Common myeloid progenitor, CD34-positive (primary cell): ENCODE results near the gene LRRC4C.

ENCODE experiments used
- CTCF ChIA-PET: fragments of 350-600 bp; sonication (Branson Sonifier 250); formaldehyde crosslinking; loops from one replicate; lab custom pipeline; 2021; ENCODE audit warnings: antibody characterized with exemption; lab: Charles Lee
- POLR2A ChIA-PET: fragments of 350-600 bp; sonication (Branson Sonifier 250); formaldehyde crosslinking; loops from one replicate; lab custom pipeline; 2021; ENCODE audit warnings: antibody characterized with exemption; lab: Charles Lee
- DNase-seq, 3 donors: peaks; one replicate each; pipeline versions ENCODE4 v3.0.0 to v3.0.0-alpha.2; 2013
- H3K27ac ChIP-seq, 2 experiments: 1 replicate in 1 of 2; 2 replicates in 1 of 2; pipeline ENCODE4 v1.7.0; 2013; ENCODE audit warnings: inconsistent platforms in 2 of 2, low read length in 2 of 2, mild to moderate bottlenecking in 2 of 2, low read depth in 1 of 2, moderate library complexity in 1 of 2; ENCODE audit not compliant: severe bottlenecking in 2 of 2, insufficient read depth in 1 of 2, poor library complexity in 1 of 2
- H3K27me3 ChIP-seq, 5 experiments: replicated peaks in 2 of 5; 1 replicate in 3 of 5; 2 replicates in 2 of 5; pipeline versions ENCODE4 v1.6.1 to v1.7.0; 2013; ENCODE audit warnings: low read length in 4 of 5, mild to moderate bottlenecking in 2 of 5, moderate library complexity in 2 of 5, inconsistent platforms in 1 of 5; ENCODE audit not compliant: insufficient read depth in 5 of 5, control insufficient read depth in 4 of 5
- H3K36me3 ChIP-seq, 4 experiments: 1 replicate in 2 of 4; 2 replicates in 2 of 4; pipeline versions ENCODE4 v1.6.1 to v1.7.0; 2013; ENCODE audit warnings: low read length in 3 of 4, control low read depth in 1 of 4, mild to moderate bottlenecking in 1 of 4; ENCODE audit not compliant: control insufficient read depth in 4 of 4, insufficient read depth in 4 of 4
- H3K4me1 ChIP-seq, 4 experiments: 1 replicate in 3 of 4; 2 replicates in 1 of 4; pipeline versions ENCODE4 v1.6.1 to v1.7.1; 2013; ENCODE audit warnings: low read length in 3 of 4, mild to moderate bottlenecking in 3 of 4, control low read depth in 1 of 4, inconsistent platforms in 1 of 4, moderate library complexity in 1 of 4; ENCODE audit not compliant: control insufficient read depth in 4 of 4, insufficient read depth in 4 of 4; ENCODE audit errors: control extremely low read depth in 1 of 4
- H3K4me3 ChIP-seq, 7 experiments: 1 replicate in 4 of 7; 2 replicates in 3 of 7; pipeline versions ENCODE4 v1.5.1 to v1.7.0; 2013; ENCODE audit warnings: mild to moderate bottlenecking in 7 of 7, low read length in 6 of 7, moderate library complexity in 6 of 7, inconsistent platforms in 2 of 7, low read depth in 2 of 7, control low read depth in 1 of 7; ENCODE audit not compliant: insufficient read depth in 4 of 7, control insufficient read depth in 1 of 7; ENCODE audit errors: extremely low read depth in 1 of 7
- H3K9me3 ChIP-seq, 5 experiments: 1 replicate in 4 of 5; 2 replicates in 1 of 5; pipeline versions ENCODE4 v1.6.1 to v1.7.1; 2013; ENCODE audit warnings: low read length in 4 of 5, mild to moderate bottlenecking in 2 of 5, inconsistent platforms in 1 of 5, low read depth in 1 of 5, moderate library complexity in 1 of 5; ENCODE audit not compliant: control insufficient read depth in 4 of 5, insufficient read depth in 2 of 5; ENCODE audit errors: control extremely low read depth in 1 of 5
- WGBS: methylation state at CpG from one replicate; pipeline ENCODE4 v1.1.5; 2013; ENCODE audit not compliant: insufficient coverage; 5-methylcytosine and 5-hydroxymethylcytosine counted together

LRRC4C gene

GRCh38 chr11:40294741-40295140 lies 1164.7 kb downstream of the LRRC4C start:
- CTCF ChIA-PET: interaction anchor here (0.7 to 5.8 kb wide), 9 partner anchors 9 to 920 kb away, joined by 3 to 48 read pairs (median 6); no protein-coding TSS in a partner anchor
- peak; percentile 36 to 78 (median 59) for DNase-seq
- 42% methylated on average over 5 of the region's 9 CpGs for WGBS

GRCh38 chr11:40294349-40294735 lies 1165.1 kb downstream of the LRRC4C start:
- H3K4me1 ChIP-seq: peaks cover 0 to 42% (median 22%) of the 10 kb centered on the region in 4 experiments
- no peak overlapping the region for H3K27ac ChIP-seq
- POLR2A ChIA-PET: interaction anchor here (1.0 kb wide), 1 partner anchor 194 kb away, joined by 5 read pairs; no protein-coding TSS in a partner anchor
- no peaks in the 10 kb centered on the region for H3K36me3 ChIP-seq
- DNase-seq: no peak
- H3K9me3 ChIP-seq: no peaks in the 10 kb centered on the region
- CTCF ChIA-PET: interaction anchor here (0.6 to 5.8 kb wide), 11 partner anchors 9 to 920 kb away, joined by 3 to 48 read pairs (median 4); no protein-coding TSS in a partner anchor
- WGBS: 82% methylated on average over 12 of the region's 13 CpGs
- peaks cover 0 to 12% (median 0%) of the 10 kb centered on the region in 5 experiments for H3K27me3 ChIP-seq
- peak overlapping the region in 4 of 7 experiments; percentile 5 to 89 (median 85) for H3K4me3 ChIP-seq

More at GRCh38 chr11:40294741-40295140, 1164.7 kb downstream of the LRRC4C start:
- Histone ChIP-seq H3K4me1 (peaks cover 0 to 39% (median 20%) of the 10 kb centered on the region in 4 experiments), H3K27ac (no peak overlapping the region), H3K36me3 (no peaks in the 10 kb centered on the region), H3K4me3 (no peak overlapping the region), H3K9me3 (no peaks in the 10 kb centered on the region), H3K27me3 (peaks cover 0 to 12% (median 0%) of the 10 kb centered on the region in 5 experiments)
- POLR2A ChIA-PET: interaction anchor here (0.6 to 1.0 kb wide), 3 partner anchors 44 to 574 kb away, joined by 3 to 5 read pairs (median 3); no protein-coding TSS in a partner anchor

- peaks cover 0 to 46% (median 22%) of the 10 kb centered on the region in 4 experiments for H3K4me1 ChIP-seq
- POLR2A ChIA-PET: interaction anchor here (1.0 kb wide), 1 partner anchor 194 kb away, joined by 5 read pairs; no protein-coding TSS in a partner anchor
- H3K9me3 ChIP-seq: no peaks in the 10 kb centered on the region
- CTCF ChIA-PET: interaction anchor here (0.6 to 5.8 kb wide), 11 partner anchors 10 to 919 kb away, joined by 3 to 48 read pairs (median 4); no protein-coding TSS in a partner anchor
- no peaks in the 10 kb centered on the region for H3K36me3 ChIP-seq
- peaks cover 0 to 12% (median 0%) of the 10 kb centered on the region in 5 experiments for H3K27me3 ChIP-seq
- DNase-seq: peak; percentile 90 to 94 (median 94)
- peak overlapping the region; percentile 41 to 59 for H3K27ac ChIP-seq
- WGBS: under 1% methylated on average over 26 of the region's 27 CpGs
- peak overlapping the region; percentile 47 to 94 (median 86) for H3K4me3 ChIP-seq
Measured at GRCh38 chr11:40293655-40294348, 1165.7 kb downstream of the LRRC4C start.

GRCh38 chr11:40292721-40293508 lies 1166.5 kb downstream of the LRRC4C start:
- Histone ChIP-seq H3K4me1 (peaks cover 0 to 48% (median 22%) of the 10 kb centered on the region in 4 experiments), H3K4me3 (peak overlapping the region in 6 of 7 experiments; percentile 66 to 94 (median 86)), H3K36me3 (no peaks in the 10 kb centered on the region), H3K9me3 (no peaks in the 10 kb centered on the region), H3K27me3 (peaks cover 0 to 12% (median 0%) of the 10 kb centered on the region in 5 experiments), H3K27ac (no peak overlapping the region)
- CTCF ChIA-PET: interaction anchor here (0.6 to 5.8 kb wide), 5 partner anchors 10 to 1867 kb away, joined by 3 to 48 read pairs (median 7); no protein-coding TSS in a partner anchor
- 0% methylated on average over 21 of the region's 37 CpGs for WGBS
- peak in 2 of 3 donors; percentile 62 to 71 for DNase-seq
- POLR2A ChIA-PET: no interaction called here

- H3K9me3 ChIP-seq: no peaks in the 10 kb centered on the region
- ChIA-PET POLR2A (no interaction called here), CTCF (interaction anchor here (1.4 kb wide), 1 partner anchor 10 kb away, joined by 3 read pairs; no protein-coding TSS in a partner anchor)
- peaks cover 0 to 12% (median 0%) of the 10 kb centered on the region in 5 experiments for H3K27me3 ChIP-seq
- 19% methylated on average over 5 of the region's 7 CpGs for WGBS
- peaks cover 0 to 48% (median 22%) of the 10 kb centered on the region in 4 experiments for H3K4me1 ChIP-seq
- H3K4me3 ChIP-seq: peak overlapping the region in 3 of 7 experiments; percentile 2 to 94 (median 84)
- H3K36me3 ChIP-seq: no peaks in the 10 kb centered on the region
- DNase-seq: no peak
- no peak overlapping the region for H3K27ac ChIP-seq
Measured at GRCh38 chr11:40291741-40292140, 1167.7 kb downstream of the LRRC4C start.

- peak in 2 of 3 donors; percentile 66 to 87 for DNase-seq
- peaks cover 0 to 48% (median 22%) of the 10 kb centered on the region in 4 experiments for H3K4me1 ChIP-seq
- ChIA-PET POLR2A (no interaction called here), CTCF (interaction anchor here (1.0 to 1.4 kb wide), 2 partner anchors 10 to 162 kb away, joined by 3 read pairs; no protein-coding TSS in a partner anchor)
- WGBS: 0% methylated on average over 1 of the region's 3 CpGs
- no peaks in the 10 kb centered on the region for H3K36me3 ChIP-seq
- peaks cover 0 to 12% (median 0%) of the 10 kb centered on the region in 5 experiments for H3K27me3 ChIP-seq
- no peak overlapping the region for H3K27ac ChIP-seq
- H3K9me3 ChIP-seq: no peaks in the 10 kb centered on the region
- peak overlapping the region in 3 of 7 experiments; percentile 2 to 84 (median 55) for H3K4me3 ChIP-seq
Measured at GRCh38 chr11:40291329-40291728, 1168.1 kb downstream of the LRRC4C start.
